Measurements from ENCODE around the gene DUSP22.

The DUSP22 gene

GRCh38 chr6:296151-297122 lies 4.2 kb downstream of the DUSP22 start:
- no peak for DNase-seq (ENCODE audit: low spot score)

GRCh38 chr6:297571-298232 lies 5.4 kb downstream of the DUSP22 start:
- DNase-seq (ENCODE audit: low spot score), result no peak

GRCh38 chr6:298233-299103 lies 6.2 kb downstream of the DUSP22 start:
- no peak for DNase-seq (ENCODE audit: low spot score)

GRCh38 chr6:299104-299980 lies 7.1 kb downstream of the DUSP22 start:
- no peak for DNase-seq (ENCODE audit: low spot score)

- no peak for DNase-seq (ENCODE audit: low spot score)
Measured at GRCh38 chr6:300026-300425, 7.7 kb downstream of the DUSP22 start.

- no peak for DNase-seq (ENCODE audit: low spot score)
Measured at GRCh38 chr6:300494-301198, 8.4 kb downstream of the DUSP22 start.

- DNase-seq (ENCODE audit: low spot score), result no peak
Measured at GRCh38 chr6:301526-301925, 9.2 kb downstream of the DUSP22 start.

GRCh38 chr6:301929-302705 lies 9.8 kb downstream of the DUSP22 start:
- no peak for DNase-seq (ENCODE audit: low spot score)

GRCh38 chr6:302760-303159 lies 10.5 kb downstream of the DUSP22 start:
- DNase-seq (ENCODE audit: low spot score), result no peak

GRCh38 chr6:303263-303662 lies 11.0 kb downstream of the DUSP22 start:
- no peak for DNase-seq (ENCODE audit: low spot score)

GRCh38 chr6:303948-304558 lies 11.8 kb downstream of the DUSP22 start:
- no peak for DNase-seq (ENCODE audit: low spot score)

GRCh38 chr6:304833-305370 lies 12.6 kb downstream of the DUSP22 start:
- DNase-seq (ENCODE audit: low spot score), result no peak

GRCh38 chr6:305371-306206 lies 13.3 kb downstream of the DUSP22 start:
- DNase-seq (ENCODE audit: low spot score), result no peak

GRCh38 chr6:306641-307061 lies 14.4 kb downstream of the DUSP22 start:
- DNase-seq (ENCODE audit: low spot score), result no peak

GRCh38 chr6:307065-307814 lies 15.0 kb downstream of the DUSP22 start:
- no peak for DNase-seq (ENCODE audit: low spot score)

- no peak for DNase-seq (ENCODE audit: low spot score)
Measured at GRCh38 chr6:307874-308273, 15.6 kb downstream of the DUSP22 start.

GRCh38 chr6:308307-308706 lies 16.0 kb downstream of the DUSP22 start:
- no peak for DNase-seq (ENCODE audit: low spot score)

Measured in AG20443 (cell line).